ENCODE measurements around the gene SPAG16.

The SPAG16 gene

DNA sequence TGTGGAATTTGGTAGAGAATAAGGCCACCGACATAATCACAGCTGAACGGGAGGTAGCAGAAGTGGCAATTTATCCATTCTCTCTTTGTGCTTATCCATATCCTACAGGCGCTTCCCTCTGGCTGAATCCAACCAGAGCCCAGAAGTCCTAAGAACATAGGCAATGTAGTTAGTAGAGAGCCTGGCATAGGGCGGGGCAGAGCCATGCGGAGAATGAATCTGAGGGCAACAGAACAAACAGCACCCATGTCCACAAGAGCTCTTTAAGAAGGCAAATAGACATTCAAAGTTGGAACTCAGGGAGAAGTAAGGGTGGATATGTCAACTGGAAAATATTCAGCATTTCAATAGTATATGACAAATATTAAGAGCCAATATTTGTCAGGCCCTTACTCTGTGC, 820.7 kb downstream of the SPAG16 start:
- no peak for DNase-seq

DNA sequence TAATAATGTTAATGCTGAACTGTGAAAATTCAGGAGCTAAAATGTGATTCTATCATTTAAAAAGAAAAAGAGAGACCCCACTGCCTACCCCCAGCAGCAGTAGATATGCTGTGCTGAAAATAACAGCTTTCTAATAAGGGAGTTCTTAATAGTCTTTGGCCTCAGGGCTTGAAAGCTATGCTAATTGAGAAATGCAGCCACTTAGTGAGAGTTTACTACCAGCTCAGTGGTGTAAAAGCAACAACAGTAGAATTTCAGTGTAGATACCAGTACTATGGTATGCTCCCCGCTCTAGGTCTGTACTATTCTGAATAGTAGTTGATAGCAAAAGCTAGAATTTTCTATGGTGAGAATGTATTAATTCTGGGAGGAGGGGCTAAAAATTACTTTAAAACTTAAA, 823.5 kb downstream of the SPAG16 start:
- DNase-seq = no peak

DNA sequence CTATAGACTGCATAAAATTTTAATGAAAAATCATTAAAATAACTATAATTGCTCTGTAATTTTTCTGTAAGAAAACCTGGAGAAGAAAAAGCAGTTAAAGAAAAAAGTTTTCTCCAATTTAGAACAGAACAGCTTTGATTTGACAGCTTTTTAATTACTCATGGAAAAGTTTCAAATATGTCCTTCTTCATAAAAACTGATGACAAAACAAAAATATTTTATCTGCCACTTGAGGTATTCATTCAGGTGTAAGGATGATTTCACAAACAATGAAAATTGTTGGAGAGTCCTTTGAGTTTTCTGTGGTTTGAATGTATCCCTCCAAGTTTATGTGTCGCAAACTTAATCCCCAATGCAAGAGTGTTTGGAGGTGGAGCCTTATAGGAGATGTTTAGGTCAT, 824.3 kb downstream of the SPAG16 start:
- DNase-seq = no peak

DNA sequence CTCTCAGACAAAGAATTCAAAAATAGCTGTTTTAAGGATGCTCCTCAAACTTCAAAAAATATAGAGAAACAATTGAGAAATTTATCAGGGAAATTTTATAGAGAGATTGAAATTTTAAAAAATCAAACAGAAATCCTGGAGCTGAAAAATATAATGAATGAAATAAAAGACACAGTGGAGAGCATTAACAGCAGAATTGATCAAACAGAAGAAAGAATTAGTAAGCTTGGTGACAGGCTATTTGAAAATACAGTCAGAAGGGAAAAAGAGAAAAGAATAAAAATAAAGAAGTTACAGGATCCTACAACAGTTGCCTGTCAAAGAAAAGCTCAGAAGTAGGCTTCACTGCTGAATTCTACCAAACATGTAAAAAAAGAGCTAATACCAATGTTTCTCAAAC, 832.8 kb downstream of the SPAG16 start:
- DNase-seq = no peak

DNA sequence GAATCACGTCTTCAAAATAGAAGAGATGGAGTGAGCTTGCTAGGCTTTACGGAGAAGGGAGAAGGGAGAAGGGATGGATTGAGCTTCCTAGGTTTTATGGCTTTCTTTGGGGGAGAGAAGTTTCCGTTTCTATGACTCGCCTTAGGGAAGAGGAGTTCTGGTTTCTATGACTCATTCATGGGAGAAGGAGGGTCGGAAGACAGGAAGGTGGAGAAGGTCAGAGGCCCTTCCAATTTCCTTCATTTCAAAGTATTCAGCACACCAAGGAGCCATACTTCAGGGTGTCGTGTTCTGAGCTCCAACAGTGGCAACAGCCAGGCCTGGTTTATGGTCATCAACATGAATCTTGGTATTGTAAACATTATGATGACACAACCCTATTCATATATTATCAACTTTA, 841.9 kb downstream of the SPAG16 start:
- no peak for DNase-seq

DNA sequence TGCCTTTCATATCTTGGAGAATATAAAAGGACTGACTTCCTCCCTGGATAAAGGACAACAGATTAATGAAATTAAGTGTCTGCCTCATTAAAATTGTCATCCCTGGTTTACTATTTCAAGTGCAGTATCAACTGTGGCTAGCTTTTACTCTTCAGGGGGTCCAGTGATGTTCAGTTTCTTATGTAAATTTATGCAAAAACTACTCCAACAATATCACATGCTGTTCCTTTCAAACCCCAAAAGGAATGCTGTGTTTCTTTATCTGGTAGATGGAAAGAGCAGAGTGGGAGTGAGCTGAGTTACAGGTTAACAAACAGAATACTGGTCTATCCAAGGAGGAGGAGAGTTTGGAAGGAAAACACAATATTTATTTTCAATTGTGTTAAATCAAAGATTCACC, 842.9 kb downstream of the SPAG16 start:
- DNase-seq = no peak

DNA sequence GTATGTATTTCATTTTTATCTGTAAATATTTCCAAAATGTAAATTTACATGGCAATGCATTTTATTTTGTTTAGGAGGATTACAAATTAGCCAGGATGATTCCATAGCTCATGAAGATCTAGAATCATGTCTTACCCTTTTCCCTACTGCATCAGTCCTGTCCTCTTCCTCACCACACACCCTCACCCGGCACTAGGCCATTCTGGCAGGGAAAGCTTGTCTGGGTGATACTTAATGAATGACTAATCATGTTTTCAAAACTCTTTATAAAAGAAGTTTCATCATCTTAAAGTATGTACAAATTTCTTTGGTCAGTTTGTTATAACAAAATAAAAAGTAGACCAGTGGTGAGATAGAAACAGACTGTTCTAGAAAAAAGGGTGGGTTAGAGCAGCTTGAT, 843.3 kb downstream of the SPAG16 start:
- no peak for DNase-seq

DNA sequence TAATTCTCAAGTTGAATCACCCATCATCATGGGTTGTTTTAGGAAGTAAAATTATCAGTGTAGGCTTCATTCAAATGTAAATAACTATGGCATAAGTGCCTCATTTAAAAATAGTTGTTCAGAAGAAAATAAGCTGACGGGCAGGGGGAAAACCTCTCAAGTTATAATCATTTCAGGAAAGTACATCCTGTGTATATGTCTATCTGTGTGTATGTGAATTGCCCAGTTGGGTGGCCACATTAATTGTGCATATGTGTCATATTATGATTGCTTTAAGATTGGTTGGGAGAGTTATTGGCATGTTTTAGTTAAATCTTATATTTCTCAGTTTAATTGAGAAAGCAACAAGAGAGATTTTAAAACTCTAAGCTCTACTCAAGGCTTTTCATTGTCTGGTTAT, 843.8 kb downstream of the SPAG16 start:
- DNase-seq = no peak

DNA sequence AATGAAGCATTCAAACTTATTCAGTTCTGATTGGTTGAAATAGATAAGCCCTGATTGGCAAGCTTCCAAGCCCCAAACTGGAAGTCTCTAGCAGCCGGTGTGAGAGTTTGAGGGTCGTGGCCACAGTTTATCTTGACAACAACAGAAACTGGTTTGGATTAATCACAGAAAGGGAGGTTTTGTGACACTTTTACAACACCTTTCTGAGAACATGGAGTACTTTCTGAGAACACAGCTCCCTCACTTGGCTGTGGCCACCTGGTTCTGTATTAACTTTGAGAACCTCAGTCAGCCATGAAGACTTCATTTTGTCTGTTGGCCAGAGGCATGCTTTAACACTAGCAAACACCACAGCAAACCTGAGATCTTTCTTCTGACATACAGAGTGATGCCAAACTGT, 845.9 kb downstream of the SPAG16 start:
- DNase-seq = no peak

DNA sequence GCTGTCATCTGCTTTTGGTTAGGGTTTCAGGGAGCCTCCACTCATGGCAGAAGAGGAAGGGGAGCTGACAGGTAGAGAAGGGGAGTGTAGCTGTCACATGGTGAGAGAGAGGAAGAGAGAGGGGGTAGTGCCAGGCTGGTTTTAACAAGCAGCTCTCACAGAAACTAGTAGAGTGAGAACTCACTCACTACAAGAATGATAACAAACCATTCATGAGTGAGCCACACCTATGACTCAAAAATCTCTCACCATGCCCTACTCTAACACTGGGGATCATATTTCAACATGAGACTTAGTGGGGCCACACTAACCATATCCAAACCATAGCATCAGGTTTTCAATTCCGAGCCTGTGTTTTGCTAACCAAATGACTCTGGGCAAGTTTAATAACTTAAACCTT, 851.7 kb downstream of the SPAG16 start:
- DNase-seq = no peak

DNA sequence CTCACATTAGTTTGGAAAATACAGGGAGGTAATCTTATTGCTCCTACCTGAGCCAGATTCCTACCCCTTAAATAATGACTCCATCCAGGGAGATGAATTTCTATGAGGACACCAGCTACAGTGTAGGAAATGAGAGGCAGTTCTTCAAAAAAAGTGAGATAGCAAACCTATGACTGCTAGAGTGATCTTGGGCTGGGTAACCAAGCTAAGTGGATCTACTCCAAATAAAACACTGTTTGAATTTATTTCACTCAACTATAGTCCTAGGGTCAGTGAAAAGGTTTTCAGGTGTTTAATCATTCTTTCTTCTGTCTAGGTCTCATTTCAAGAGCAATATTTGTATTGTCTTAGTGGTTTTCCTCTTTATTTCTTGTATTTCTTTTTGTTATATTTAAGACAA, 854.5 kb downstream of the SPAG16 start:
- no peak for DNase-seq

DNA sequence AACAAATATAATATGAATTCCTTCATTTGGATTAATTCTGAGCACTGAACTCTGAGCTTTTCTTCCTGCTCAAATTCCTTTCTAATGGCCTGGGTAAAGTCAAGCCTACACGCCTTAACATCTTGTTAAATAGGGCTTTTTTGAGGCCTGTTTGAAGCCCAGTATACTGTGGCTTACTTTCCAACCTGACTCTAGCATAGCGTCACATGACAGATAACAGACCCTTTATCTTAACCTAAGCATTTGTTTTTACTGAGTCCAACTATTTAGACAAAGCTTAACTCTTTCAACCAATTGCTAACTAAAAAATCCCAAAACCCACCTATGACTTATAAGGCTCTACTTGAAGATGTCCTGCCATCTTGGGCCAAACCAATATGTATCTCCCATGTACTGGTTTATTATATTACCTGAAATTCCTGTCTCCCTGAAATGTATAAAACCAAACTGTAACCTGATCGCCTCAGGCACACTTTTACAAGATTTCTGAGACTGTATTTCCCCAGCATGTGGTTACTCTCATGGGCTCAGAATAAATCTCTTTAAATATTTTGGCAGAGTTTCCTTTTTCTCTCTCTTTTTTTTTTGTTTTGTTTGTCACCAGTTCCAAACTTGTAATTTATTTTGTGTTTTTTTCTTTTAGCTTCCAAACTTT, 855.5 kb downstream of the SPAG16 start:
- no peak for DNase-seq

DNA sequence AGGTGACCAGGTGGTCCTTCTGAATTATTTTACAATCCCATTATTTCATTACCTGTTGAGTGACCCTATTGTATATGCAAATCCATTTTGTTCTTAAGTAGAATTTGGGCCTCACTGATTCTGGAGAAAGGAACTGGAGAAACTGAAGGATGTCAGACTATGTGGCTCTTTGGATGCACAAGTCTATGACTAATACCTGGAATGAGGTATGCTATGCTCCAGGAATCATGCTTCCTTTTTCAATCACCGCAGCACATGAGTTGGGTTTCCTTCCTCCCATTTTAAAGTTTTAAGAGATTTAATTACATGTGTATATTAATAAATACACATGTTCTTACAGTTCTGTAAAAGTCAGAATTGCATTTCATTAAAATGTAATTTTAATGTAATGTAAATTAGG, 872.7 kb downstream of the SPAG16 start:
- no peak for DNase-seq

DNA sequence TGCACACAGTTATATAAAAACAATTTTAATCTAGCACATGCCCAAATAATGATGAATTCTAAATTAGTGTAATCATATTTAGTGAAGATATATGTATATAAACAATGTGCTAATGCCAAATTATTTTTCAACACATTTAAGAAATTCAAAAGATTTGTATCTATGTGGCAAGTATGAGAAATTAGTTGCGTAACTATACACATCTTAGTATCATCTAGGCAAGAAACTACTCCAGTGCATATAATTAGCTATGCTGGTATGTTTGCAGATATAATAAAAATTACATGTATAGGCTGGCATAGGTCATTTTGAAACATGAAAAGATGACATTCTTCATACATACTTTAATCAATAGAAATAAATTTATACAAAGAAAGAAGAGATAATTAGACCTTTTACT, 874.6 kb downstream of the SPAG16 start:
- no peak for DNase-seq

DNA sequence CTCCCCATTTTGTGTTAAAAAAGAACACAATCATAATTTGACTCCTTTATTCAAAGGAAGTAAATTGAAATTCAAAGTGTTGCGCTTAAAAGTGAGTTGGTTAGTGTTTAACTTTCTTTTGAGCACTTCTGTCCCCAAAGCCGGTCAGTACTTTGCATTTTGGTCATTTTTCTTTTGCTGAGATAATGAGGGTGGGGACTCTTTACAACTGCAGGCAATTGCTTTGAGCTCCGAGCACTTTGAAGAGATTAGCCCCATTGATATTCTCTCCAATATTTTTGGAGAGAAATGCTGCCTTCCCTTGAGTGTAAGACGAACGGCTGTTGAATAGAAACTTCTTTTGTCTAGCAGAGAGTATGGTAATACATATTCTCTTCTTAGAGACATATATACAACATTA, 885.0 kb downstream of the SPAG16 start:
- DNase-seq = no peak

DNA sequence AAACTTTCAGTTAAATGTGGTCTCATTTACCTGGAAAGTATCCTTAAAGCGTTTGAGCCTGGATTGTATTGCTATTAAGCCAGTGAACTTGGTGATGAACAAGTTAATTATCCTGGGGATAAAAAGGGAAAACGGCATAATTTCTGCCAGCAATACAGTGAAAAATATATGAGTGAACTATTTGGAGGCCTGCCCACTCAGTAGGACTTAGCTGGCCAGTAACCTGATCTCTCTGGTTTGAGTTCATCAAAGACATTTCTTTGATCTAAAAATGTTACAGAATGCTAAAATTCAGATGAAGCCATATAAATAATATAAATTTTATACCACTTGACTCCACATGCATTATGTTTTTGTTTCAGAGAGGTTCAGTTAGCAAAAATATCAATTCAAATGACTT, 885.5 kb downstream of the SPAG16 start:
- DNase-seq = no peak

DNA sequence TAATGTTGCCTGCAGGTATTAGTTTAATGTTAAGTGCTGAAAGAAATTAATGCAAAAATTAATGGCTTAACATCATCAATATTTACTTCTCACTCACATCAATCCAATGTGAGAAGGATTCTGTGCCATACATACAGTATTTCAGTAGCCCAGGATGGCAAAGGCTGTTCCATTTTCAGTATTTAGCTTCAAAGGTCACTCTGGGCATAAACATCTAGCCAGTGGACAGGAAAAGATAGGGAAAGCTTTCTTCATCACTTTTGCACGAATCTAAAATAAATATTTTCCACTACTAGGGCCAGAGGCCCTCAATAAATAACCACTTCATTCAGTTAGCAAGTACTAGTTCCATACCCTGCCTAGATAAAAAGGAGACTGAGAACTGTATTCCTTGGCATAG, 890.3 kb downstream of the SPAG16 start:
- DNase-seq = no peak

DNA sequence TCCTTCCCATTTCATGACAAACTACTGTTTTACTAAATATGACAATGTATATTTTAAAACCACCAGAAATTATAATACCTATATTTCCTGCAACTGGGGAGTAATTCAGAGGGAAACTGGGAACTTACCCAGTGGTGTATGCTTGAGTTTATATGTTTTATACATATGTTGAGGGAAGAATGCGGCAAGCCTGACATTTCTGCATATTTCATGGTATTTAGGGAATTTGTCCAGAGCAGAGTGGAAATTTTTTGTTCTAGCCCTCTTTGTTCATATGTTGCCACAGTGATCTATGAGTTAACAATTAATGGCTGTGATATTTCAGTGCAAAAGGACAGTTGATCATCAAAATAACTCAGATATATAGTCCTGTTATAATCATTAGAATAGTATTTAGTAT, 895.8 kb downstream of the SPAG16 start:
- DNase-seq = no peak

DNA sequence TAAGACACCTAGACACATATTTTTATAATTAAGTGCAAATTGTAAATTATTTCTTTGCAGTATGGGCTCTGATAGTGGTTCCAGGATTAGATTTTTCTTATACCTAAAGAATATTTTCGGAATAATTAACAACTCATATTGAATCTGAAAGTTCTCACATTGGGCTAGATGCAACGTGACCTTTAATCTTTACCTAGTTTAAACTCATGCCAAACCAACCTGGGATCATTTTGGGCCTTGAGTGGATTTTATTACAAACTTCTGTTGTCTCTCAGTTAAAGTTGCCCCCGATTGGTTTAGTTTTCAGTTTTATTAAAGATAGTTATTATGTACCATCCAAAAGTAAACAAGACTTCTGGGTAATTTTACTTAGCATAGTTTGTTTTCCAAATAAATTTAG, 896.4 kb downstream of the SPAG16 start:
- DNase-seq = no peak

DNA sequence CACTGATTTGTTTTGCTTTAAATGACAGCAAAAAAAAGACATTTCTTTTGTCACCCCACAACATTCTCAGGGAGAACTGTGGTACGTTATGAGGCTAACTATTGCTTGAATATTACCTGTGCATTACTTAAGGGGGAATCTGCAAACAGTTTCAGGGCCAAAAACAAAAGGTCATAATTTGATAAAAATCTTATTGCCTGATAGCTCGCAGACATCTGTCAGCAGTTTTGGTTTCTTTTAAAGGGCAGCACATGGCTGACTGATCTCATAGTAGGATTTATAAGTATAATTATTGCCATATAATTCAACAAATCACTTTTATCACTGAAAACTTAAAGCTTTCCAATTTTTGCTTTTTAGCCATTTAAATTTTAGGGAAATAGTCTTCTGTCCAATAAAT, 900.2 kb downstream of the SPAG16 start:
- no peak for DNase-seq

DNA sequence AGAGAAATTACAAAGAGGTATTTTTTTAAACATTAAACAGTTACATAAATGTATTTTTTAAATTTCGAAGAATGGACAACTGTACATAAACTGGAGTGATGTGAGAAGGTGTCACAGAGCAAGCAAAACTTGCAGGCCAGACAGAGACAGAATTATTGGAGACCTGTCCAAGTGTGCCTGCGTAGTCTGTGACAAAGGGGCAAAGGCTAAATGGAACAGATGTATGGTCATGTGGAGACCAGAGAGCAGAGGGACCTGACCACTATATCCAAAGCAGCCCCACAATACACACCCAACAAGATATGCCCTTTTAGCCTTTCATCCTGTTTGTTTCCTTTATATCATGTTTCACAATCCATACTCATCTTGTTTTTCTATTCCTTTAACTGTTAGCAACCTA, 901.3 kb downstream of the SPAG16 start:
- DNase-seq = no peak

DNA sequence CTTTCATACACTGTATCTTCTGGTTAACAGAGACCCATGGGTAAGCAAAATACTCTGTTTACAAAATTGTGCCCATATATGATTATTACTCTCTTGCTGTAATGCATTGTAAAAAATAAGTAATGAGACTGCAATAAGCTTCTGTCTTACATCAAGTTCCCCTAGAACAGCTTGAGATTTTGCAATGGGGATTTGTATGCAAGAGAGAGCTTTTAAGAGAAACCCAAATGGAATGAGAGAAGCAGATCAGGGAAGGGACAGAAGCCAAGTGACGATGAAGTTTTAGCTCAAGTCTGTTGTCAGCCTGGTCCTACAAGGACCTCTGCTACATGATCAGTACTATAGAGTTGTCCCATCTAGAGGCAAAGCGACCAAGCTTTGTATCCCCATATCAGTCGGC, 908.4 kb downstream of the SPAG16 start:
- DNase-seq = no peak

DNA sequence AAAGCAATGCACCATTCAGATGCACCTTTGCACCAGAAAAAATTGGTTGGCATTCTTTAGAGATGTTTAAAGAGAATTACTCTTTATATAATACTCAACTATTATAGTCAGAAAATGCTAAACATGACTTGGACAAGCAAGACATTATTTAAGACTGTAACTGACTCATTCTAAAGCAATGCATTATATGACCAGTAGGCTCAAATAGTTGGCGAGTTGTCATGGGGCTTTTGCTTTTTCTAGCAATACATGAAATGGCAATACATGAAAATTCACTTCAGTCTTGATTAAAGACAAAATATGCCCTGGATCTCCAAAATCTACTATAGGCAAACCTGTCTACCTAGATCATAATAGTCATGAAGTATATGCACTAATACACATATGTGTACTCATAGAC, 909.7 kb downstream of the SPAG16 start:
- DNase-seq = no peak

DNA sequence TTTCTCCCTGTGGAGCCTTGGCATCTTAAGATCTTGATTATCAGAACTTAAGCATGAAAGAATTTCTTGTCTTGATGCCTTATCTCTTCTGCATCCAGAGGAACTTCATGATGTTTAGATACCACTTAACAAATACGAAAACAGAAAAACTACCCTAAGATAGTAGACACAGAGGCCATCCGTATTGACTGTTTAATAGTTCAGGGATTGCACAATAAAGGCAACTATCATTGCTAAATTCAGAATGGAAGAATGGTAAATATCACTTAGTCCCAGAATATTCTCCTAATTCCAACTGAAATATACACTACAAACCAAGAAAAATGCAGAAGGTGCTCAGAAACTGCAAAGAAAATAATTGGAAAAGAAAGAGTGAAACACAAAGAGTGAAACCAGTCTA, 912.0 kb downstream of the SPAG16 start:
- DNase-seq = no peak

DNA sequence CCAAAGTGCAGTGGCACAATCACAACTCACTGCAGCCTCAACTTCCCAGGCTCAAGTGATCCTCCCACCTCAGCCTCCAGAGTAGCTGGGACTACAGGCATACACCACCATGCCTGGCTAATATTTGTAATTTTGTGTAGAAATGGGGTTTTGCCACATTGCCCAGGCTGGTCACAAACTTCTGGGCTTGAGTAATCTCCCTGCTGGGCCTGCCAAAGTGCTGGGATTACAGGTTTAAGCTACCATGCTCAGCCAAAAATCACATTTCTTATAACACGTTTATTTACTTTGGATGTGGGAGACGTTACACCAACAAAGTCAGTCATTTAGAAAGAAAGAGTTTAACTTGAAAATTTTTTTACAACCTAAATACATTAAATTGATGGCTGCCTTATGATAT, 917.6 kb downstream of the SPAG16 start:
- DNase-seq = no peak

DNA sequence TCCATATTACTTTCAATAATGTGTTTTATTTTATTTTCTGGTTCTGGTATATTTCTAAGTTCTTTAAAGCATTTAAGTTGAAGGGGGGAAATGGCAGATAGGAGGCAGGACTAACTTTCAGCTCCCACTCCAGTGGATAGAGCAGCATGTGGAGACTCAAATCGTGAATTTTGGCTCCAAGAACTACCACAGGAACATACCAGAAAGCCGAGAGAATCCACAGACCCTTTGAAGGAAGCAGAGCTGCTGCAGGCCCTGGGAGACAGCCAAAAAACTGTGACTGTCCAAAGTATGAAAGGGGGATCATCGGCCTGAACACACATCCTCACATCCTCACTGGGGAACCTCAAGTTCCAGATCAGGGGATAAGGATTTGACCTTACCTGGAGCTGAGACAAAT, 919.0 kb downstream of the SPAG16 start:
- no peak for DNase-seq
